BJ (cell line): Measurements from ENCODE around the gene ATRIP. TPM values are rescaled to one million over a fixed set of nuclear protein-coding genes. Genes with fewer than 3 reads are reported as not detected.

Experiments used
- CTCF ChIA-PET: fragments of 350-600 bp; formaldehyde crosslinking; extraction: SDS; loops from one replicate; lab custom pipeline; 2021; ENCODE audit warnings: antibody characterized with exemption, inconsistent platforms; lab: Yijun Ruan, JAX
- POLR2A ChIA-PET: fragments of 300-600 bp; sonication (Branson Sonifier 250); formaldehyde crosslinking; extraction: SDS; loops from one replicate; lab custom pipeline; 2021; ENCODE audit warnings: antibody characterized with exemption; lab: Charles Lee
- DNase-seq: peaks from one replicate; pipeline ENCODE4 v3.0.0-alpha.2; 2011; ENCODE audit warnings: low read depth
- H3K27me3 ChIP-seq: 2 replicates; pipeline ENCODE4 v1.6.0; 2011; ENCODE audit warnings: low read length; ENCODE audit not compliant: control insufficient read depth, insufficient read depth
- H3K36me3 ChIP-seq: 2 replicates; pipeline ENCODE4 v1.5.1; 2011; ENCODE audit warnings: low read length; ENCODE audit not compliant: control insufficient read depth, insufficient read depth
- H3K4me3 ChIP-seq: 2 replicates; pipeline ENCODE4 v1.5.1; 2011; ENCODE audit warnings: low read depth, mild to moderate bottlenecking, control low read depth, low read length
- CTCF ChIP-seq: IDR thresholded peaks from 2 replicates; pipeline ENCODE4 v1.5.1; 2011; ENCODE audit warnings: low read depth, mild to moderate bottlenecking, control low read depth, inconsistent platforms, low read length, moderate library complexity; ENCODE audit not compliant: insufficient read depth
- polyA plus RNA-seq: library from polyadenylated mRNA; depleted of rRNA; stranded (reverse); fragments of >200 nt; gene quantifications from 2 replicates; pipeline ENCODE4 v1.2.3, GENCODE V29; 2011

The ATRIP gene
- polyA plus RNA-seq, 1 experiment: 7.9 TPM

GRCh38 chr3:48404440-48405342 is 41.8 kb upstream of the ATRIP start:
- no peak for DNase-seq
- Histone ChIP-seq H3K27me3 (no peaks in the 10 kb centered on the region), H3K4me3 (no peak overlapping the region), H3K36me3 (peaks cover 19% of the 10 kb centered on the region)
- ChIA-PET CTCF (interaction anchor here (1.1 to 7.8 kb wide), 2 partner anchors 30 to 37 kb away, joined by 4 to 252 read pairs; no protein-coding TSS in a partner anchor), POLR2A (no interaction called here)
- no peak for TF ChIP-seq CTCF

GRCh38 chr3:48405343-48405881 is 41.1 kb upstream of the ATRIP start:
- Histone ChIP-seq H3K36me3 (peaks cover 23% of the 10 kb centered on the region), H3K4me3 (no peak overlapping the region), H3K27me3 (no peaks in the 10 kb centered on the region)
- DNase-seq: no peak
- TF ChIP-seq CTCF: no peak
- POLR2A ChIA-PET: no interaction called here
- CTCF ChIA-PET: interaction anchor here (4.8 to 7.8 kb wide), 2 partner anchors 29 to 31 kb away, joined by 37 to 252 read pairs; no protein-coding TSS in a partner anchor

GRCh38 chr3:48405971-48406370 is 40.6 kb upstream of the ATRIP start:
- ChIA-PET CTCF (interaction anchor here (4.8 kb wide), 1 partner anchor 30 kb away, joined by 37 read pairs; no protein-coding TSS in a partner anchor), POLR2A (no interaction called here)
- TF ChIP-seq CTCF: no peak

GRCh38 chr3:48406443-48407431 is 39.8 kb upstream of the ATRIP start:
- TF ChIP-seq CTCF: no peak
- ChIA-PET CTCF (interaction anchor here (0.9 to 4.8 kb wide), 5 partner anchors 14 to 133 kb away, joined by 3 to 37 read pairs (median 6); partner anchors contain the start of genes CCDC51 and TMA7), POLR2A (no interaction called here)
- H3K27me3 ChIP-seq: no peaks in the 10 kb centered on the region
- no peak for DNase-seq
- peaks cover 27% of the 10 kb centered on the region for H3K36me3 ChIP-seq
- H3K4me3 ChIP-seq: no peak overlapping the region

More at GRCh38 chr3:48405971-48406370, 40.6 kb upstream of the ATRIP start:
- DNase-seq: no peak
- no peaks in the 10 kb centered on the region for H3K27me3 ChIP-seq
- H3K36me3 ChIP-seq: peaks cover 25% of the 10 kb centered on the region
- no peak overlapping the region for H3K4me3 ChIP-seq
